GM23248 (cell line): ENCODE measurements around the gene CAMK1D. TPM values are rescaled to one million over a fixed set of nuclear protein-coding genes. Genes with fewer than 3 reads are reported as not detected.

Source experiments
- DNase-seq: peaks from one replicate; pipeline ENCODE4 v3.0.0-alpha.2; 2015
- H2AFZ ChIP-seq: fragments of 200-600 bp; sonication (generic); 2 replicates; pipeline ENCODE4 v1.6.1; 2016; ENCODE audit warnings: antibody characterized with exemption
- H3F3A ChIP-seq: fragments of 200-600 bp; sonication (generic); 2 replicates; pipeline ENCODE4 v1.6.1; 2016; ENCODE audit warnings: mild to moderate bottlenecking, antibody characterized with exemption, mixed run types; ENCODE audit not compliant: insufficient read depth
- H3K27ac ChIP-seq: fragments of 200-600 bp; sonication (generic); 2 replicates; pipeline ENCODE4 v1.5.1; 2016; ENCODE audit warnings: mild to moderate bottlenecking
- H3K27me3 ChIP-seq: fragments of 200-600 bp; sonication (generic); replicated peaks from 2 replicates; pipeline ENCODE4 v1.6.1; 2016; ENCODE audit warnings: mild to moderate bottlenecking; ENCODE audit not compliant: insufficient read depth
- H3K36me3 ChIP-seq: fragments of 200-600 bp; sonication (generic); 2 replicates; pipeline ENCODE4 v1.6.1; 2016; ENCODE audit warnings: low read depth, mild to moderate bottlenecking
- H3K4me1 ChIP-seq: fragments of 200-600 bp; sonication (generic); 2 replicates; pipeline ENCODE4 v1.6.1; 2016; ENCODE audit warnings: mild to moderate bottlenecking; ENCODE audit not compliant: insufficient read depth
- H3K4me2 ChIP-seq: fragments of 200-600 bp; sonication (generic); one replicate; pipeline ENCODE4 v1.6.1; 2016; ENCODE audit warnings: mild to moderate bottlenecking; ENCODE audit not compliant: unreplicated experiment
- H3K4me3 ChIP-seq: fragments of 200-600 bp; sonication (generic); 2 replicates; pipeline ENCODE4 v1.5.1; 2016; ENCODE audit warnings: mild to moderate bottlenecking
- H3K79me2 ChIP-seq: fragments of 200-600 bp; sonication (generic); 2 replicates; pipeline ENCODE4 v1.6.1; 2016; ENCODE audit warnings: mild to moderate bottlenecking; ENCODE audit not compliant: insufficient read depth
- H3K9ac ChIP-seq: fragments of 200-600 bp; sonication (generic); 2 replicates; pipeline ENCODE4 v1.6.1; 2016; ENCODE audit warnings: mild to moderate bottlenecking
- H3K9me2 ChIP-seq: fragments of 200-600 bp; sonication (generic); 2 replicates; pipeline ENCODE4 v1.6.1; 2016; ENCODE audit warnings: mixed run types, mild to moderate bottlenecking, moderate library complexity; ENCODE audit not compliant: insufficient read depth
- H3K9me3 ChIP-seq: fragments of 200-600 bp; sonication (generic); one replicate; pipeline ENCODE4 v1.6.1; 2017; ENCODE audit warnings: low read depth
- H4K20me1 ChIP-seq: fragments of 200-600 bp; sonication (generic); 2 replicates; pipeline ENCODE4 v1.6.0; 2016; ENCODE audit not compliant: insufficient read depth
- EZH2 ChIP-seq: fragments of 200-600 bp; sonication (generic); IDR thresholded peaks from 2 replicates; pipeline ENCODE4 v1.6.1; 2018; ENCODE audit warnings: antibody characterized with exemption, mild to moderate bottlenecking; ENCODE audit not compliant: insufficient read depth, poor library complexity, severe bottlenecking
- EZH2phosphoT487 ChIP-seq: fragments of 200-600 bp; sonication (generic); IDR thresholded peaks from 2 replicates; pipeline ENCODE4 v1.6.1; 2018; ENCODE audit warnings: antibody characterized with exemption, moderate library complexity, mild to moderate bottlenecking, low read depth; ENCODE audit not compliant: insufficient read depth
- WGBS, 2 experiments: methylation state at CpG; one replicate each; pipeline ENCODE4 v1.1.6; 2015 to 2017; ENCODE audit warnings: low lambda C conversion rate in 2 of 2, low coverage in 1 of 2; ENCODE audit errors: missing lambda C conversion rate in 2 of 2; 5-methylcytosine and 5-hydroxymethylcytosine counted together
- in situ Hi-C: fragments of 300-500 bp; cut with MboI; formaldehyde crosslinking; loops from 2 replicates; pipeline ENCODE4 v1.15.0; 2020
- polyA plus RNA-seq: library from polyadenylated mRNA; unstranded; fragments of >200 nt; fragmentation: Nextera tagmentation; extraction: Ambion mirVana; gene quantifications from 2 replicates; pipeline ENCODE4 v1.2.1, GENCODE V29; 2016
- total RNA-seq: library from RNA; depleted of rRNA; stranded (reverse); fragments of >200 nt; shearing (Covaris generic); gene quantifications from 2 replicates; pipeline ENCODE4 v1.2.3, GENCODE V29; 2014

Gene CAMK1D
- total and polyA plus RNA-seq, 2 experiments from 2014 or later, result 0.22 to 0.55 TPM

DNA sequence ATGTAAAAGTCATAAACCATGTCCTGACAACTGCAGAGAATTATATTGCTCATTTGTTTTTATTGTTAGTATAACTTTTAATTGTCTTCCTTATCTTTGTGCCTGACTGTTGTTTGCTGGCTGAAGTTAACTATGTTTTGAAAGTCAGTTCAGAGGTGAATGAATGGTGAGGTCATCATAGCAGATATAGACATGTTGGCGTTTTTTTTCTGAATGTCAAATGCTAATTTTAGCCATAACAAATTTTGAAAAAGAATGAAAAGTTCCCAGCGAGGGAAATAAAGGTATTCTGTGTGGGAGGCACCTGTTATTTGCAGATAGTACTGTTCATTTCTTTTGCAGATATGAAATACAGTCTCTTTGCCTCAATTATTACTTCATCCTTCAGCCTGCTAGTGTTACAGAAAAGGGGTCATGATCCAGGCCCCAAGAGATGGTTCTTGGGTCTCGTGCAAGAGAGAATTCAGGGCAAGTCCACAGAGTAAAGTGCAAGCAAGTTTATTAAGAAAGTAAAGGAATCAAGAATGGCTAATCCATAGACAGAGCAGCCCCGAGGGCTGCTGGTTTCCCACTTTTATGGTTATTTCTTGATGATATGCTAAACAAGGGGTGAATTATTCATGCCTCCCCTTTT is 96.5 kb downstream of the CAMK1D start:
- H3K9me2 ChIP-seq, result no peaks in the 10 kb centered on the region
- H3K79me2 ChIP-seq, result no peaks in the 10 kb centered on the region
- H3K36me3 ChIP-seq, result no peaks in the 10 kb centered on the region
- H3F3A ChIP-seq, result peaks cover 3% of the 10 kb centered on the region; the same call in 1 of the 2 replicates
- TF ChIP-seq EZH2 (no peak), EZH2phosphoT487 (no peak)
- H4K20me1 ChIP-seq, result no peaks in the 10 kb centered on the region
- H3K9ac ChIP-seq, result no peak overlapping the region
- WGBS, 2 experiments, result 70 to 71% methylated on average over 4 of the region's 4 CpGs
- H3K27me3 ChIP-seq, result peaks cover 18% of the 10 kb centered on the region
- in situ Hi-C loops, result no loop called here
- H3K27ac ChIP-seq, result no peak overlapping the region
- H3K4me1 ChIP-seq, result peaks cover 6% of the 10 kb centered on the region; the same call in 1 of the 2 replicates
- no peak for DNase-seq
- H2AFZ ChIP-seq, result no peak overlapping the region
- no peaks in the 10 kb centered on the region for H3K9me3 ChIP-seq
- no peak overlapping the region for H3K4me2 ChIP-seq
- no peak overlapping the region for H3K4me3 ChIP-seq

DNA sequence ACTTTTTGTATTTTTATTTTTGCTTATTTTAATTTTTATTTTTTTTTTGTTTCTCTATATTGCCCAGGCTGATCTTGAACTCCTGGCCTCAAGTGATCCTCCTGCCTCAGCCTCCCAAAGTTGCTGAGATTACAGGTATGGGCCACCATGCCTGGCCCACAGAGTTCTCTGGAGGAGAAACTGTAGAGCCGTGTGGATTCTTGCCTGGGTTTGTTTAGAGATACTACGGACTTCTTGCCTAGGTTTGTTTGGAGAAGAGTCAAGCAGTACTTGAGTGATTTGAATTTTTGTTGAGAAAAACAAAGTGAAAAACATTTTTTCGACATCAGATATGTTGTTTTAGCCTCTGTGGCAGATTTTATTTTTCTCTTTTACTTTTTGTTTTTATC is 99.0 kb downstream of the CAMK1D start:
- WGBS, 2 experiments, result 32 to 37% methylated on average over 3 of the region's 3 CpGs
- Histone ChIP-seq H3K4me2 (peak overlapping the region; percentile 45), H2AFZ (peak overlapping the region; percentile 63), H3K79me2 (no peaks in the 10 kb centered on the region), H3K4me1 (peaks cover 6% of the 10 kb centered on the region; the same call in 1 of the 2 replicates), H3K4me3 (peak overlapping the region; percentile 39), H3K36me3 (no peaks in the 10 kb centered on the region), H3F3A (peaks cover 3% of the 10 kb centered on the region; the same call in 1 of the 2 replicates), H3K9me2 (no peaks in the 10 kb centered on the region), H4K20me1 (no peaks in the 10 kb centered on the region), H3K9me3 (no peaks in the 10 kb centered on the region), H3K9ac (peak overlapping the region; percentile 26; the same call in 1 of the 2 replicates), H3K27ac (peak overlapping the region; percentile 41), H3K27me3 (peaks cover 21% of the 10 kb centered on the region)
- DNase-seq, result no peak
- TF ChIP-seq EZH2phosphoT487 (no peak), EZH2 (no peak)
- in situ Hi-C loops, result no loop called here

DNA sequence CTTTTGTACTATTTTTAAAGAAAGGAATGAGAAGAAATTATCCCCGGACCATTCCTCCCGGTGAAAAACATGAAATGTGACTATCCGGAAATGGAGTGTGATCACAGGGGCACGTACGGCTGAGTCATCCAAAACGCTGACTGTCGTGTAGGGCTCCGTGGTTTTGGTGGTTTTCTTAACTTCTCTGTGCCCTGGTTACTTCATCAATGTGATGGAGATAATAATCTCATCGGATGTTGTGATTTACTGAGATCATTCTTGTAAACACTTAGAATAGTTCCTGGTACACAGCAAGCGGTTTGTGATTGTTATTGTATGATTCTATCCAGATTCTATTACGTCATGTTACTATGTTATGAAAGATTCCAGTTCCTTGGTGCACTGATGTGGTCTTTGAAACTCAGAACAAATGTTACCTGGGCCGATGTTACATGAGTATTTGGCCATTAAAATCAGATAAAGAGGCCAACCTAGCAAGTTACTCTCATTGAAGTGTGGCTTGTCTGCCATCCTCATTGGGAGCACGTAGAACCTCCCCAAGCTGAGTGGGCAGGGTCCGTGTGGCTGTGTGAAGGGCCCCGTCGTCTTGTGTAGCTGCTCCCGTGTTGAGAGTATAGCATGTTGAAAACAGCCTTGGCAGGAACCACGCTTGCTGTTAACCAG is 99.5 kb downstream of the CAMK1D start:
- TF ChIP-seq EZH2 (no peak), EZH2phosphoT487 (no peak)
- peak overlapping the region; percentile 63 for H2AFZ ChIP-seq
- peak overlapping the region; percentile 39 for H3K4me3 ChIP-seq
- H3K4me1 ChIP-seq, result peaks cover 6% of the 10 kb centered on the region; the same call in 1 of the 2 replicates
- in situ Hi-C loops, result no loop called here
- H4K20me1 ChIP-seq, result no peaks in the 10 kb centered on the region
- H3F3A ChIP-seq, result peaks cover 3% of the 10 kb centered on the region; the same call in 1 of the 2 replicates
- peak overlapping the region; percentile 45 for H3K4me2 ChIP-seq
- peak; percentile 87 for DNase-seq
- peak overlapping the region; percentile 26; the same call in 1 of the 2 replicates for H3K9ac ChIP-seq
- WGBS, 2 experiments, result 31 to 32% methylated on average over 18 of the region's 18 CpGs
- no peaks in the 10 kb centered on the region for H3K9me2 ChIP-seq
- H3K27ac ChIP-seq, result peak overlapping the region; percentile 41
- peaks cover 21% of the 10 kb centered on the region for H3K27me3 ChIP-seq
- no peaks in the 10 kb centered on the region for H3K36me3 ChIP-seq
- no peaks in the 10 kb centered on the region for H3K9me3 ChIP-seq
- H3K79me2 ChIP-seq, result no peaks in the 10 kb centered on the region

DNA sequence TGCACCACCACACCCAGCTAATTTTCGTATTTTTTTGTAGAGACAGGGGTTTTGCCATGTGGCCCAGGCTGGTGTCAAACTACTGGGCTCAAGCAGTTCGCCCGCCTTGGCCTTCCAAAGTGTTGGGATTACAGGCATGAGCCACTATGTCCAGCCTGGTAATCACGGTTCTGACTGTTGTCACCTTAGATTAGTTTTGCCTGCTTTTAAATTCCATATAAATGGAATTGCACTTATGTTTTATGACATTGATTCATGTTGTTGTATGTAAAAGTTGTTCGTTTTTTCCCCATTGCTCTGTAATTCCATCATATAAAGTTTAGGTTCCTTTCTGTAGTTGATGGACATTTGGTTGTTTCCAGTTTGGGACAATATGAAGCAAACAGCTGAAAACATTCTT is 106.0 kb downstream of the CAMK1D start:
- H3K79me2 ChIP-seq, result no peaks in the 10 kb centered on the region
- H3K27ac ChIP-seq, result no peak overlapping the region
- in situ Hi-C loops, result no loop called here
- no peaks in the 10 kb centered on the region for H4K20me1 ChIP-seq
- no peaks in the 10 kb centered on the region for H3K4me1 ChIP-seq
- TF ChIP-seq EZH2phosphoT487 (no peak), EZH2 (no peak)
- no peak overlapping the region for H2AFZ ChIP-seq
- H3K9me2 ChIP-seq, result no peaks in the 10 kb centered on the region
- no peak overlapping the region for H3K9ac ChIP-seq
- H3K27me3 ChIP-seq, result peaks cover 20% of the 10 kb centered on the region
- H3K4me2 ChIP-seq, result no peak overlapping the region
- H3K36me3 ChIP-seq, result no peaks in the 10 kb centered on the region
- no peaks in the 10 kb centered on the region for H3F3A ChIP-seq
- 68 to 78% methylated on average over 5 of the region's 5 CpGs for WGBS, 2 experiments
- no peak for DNase-seq
- no peaks in the 10 kb centered on the region for H3K9me3 ChIP-seq
- no peak overlapping the region for H3K4me3 ChIP-seq
